HG03097 (cell line): ENCODE measurements around the gene CFAP20DC.
"Not testable (repeated sequence)": the region's sequence is repeated elsewhere in the genome, so short reads cannot be mapped to it uniquely, and the experiment has no call there.

Source experiments
- ATAC-seq: cut with Tn5 transposase; IDR thresholded peaks from one replicate; pipeline ENCODE4 v1.9.1; 2021; ENCODE audit not compliant: unreplicated experiment, low FRiP score

CFAP20DC gene

GRCh38 chr3:58824777-58825176, 225.0 kb downstream of the CFAP20DC start:
- no peak for ATAC-seq

DNA sequence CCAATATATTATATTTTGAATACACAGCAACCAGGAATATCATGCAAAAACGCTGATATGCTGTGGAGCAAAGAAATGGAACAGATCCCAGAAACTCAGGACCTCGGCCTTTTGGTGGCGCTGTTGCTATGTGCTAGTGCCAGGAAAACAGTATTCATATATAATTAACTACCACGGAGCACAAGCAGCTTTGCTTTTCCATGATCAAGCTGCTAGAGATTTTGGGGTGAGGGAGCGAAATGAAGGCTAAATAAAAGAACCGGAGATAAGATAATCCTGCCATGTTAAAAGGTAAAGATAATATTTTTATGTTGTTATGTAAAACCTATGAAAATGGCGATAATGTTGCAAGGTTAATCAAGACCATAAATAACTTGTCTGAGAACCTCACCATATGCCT, 225.5 kb downstream of the CFAP20DC start:
- no peak for ATAC-seq

DNA sequence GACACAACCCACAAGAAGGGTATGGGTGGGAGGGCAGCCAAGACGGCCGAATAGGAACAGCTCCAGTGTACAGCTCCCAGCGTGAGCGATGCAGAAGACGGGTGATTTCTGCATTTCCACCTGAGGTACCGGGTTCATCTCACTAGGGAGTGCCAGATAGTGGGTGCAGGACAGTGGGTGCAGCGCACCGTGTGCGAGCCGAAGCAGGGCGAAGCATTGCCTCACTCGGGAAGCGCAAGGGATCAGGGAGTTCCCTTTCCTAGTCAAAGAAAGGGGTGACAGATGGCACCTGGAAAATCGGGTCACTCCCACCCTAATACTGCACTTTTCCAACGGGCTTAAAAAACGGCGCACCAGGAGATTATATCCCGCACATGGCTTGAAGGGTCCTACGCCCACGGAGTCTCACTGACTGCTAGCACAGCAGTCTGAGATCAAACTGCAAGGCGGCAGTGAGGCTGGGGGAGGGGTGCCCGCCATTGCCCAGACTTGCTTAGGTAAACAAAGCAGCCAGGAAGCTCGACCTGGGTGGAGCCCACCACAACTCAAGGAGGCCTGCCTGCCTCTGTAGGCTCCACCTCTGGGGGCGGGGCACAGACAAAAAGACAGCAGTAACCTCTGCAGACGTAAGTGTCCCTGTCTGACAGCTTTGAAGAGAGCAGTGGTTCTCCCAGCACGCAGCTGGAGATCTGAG, 243.1 kb downstream of the CFAP20DC start:
- ATAC-seq: not testable (repeated sequence)

DNA sequence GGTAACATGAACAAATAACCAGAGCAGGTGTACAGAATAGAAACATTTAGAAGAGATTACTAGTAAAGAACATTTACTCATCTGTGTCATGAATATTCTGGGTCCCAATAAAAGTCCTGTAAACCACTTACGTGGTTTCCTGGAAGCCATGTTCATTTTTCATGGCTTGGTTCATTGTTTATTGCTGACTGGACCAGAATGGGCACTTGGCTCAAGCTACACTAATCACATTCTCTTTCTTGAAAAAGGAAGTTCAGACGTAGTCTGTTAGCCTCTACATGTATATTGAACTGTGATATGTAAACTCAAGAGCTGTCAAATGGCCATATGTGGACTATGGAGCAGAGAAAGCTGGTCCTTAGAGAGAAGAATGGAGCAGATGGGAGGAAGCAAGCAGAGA, 244.9 kb downstream of the CFAP20DC start:
- ATAC-seq: no peak

DNA sequence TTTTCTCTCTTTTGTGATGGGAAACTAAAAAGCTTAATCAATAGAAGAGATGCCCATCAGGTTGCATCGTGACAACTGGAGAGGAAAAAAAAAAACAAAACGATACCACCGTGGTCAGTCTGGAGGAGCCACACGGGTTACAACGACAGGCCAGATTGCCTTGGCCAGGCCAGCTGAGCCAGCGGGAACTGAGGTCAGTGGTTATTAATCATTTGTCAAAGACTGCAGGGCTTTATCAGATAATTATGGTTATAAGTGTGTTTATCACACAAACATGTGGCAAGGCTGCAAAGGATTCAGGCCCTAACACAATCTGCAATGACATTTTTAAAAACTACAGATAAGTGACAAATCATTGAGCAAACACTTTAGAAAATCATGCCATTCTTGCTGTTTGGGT, 248.3 kb downstream of the CFAP20DC start:
- ATAC-seq: no peak

GRCh38 chr3:58800940-58801339, 248.9 kb downstream of the CFAP20DC start:
- no peak for ATAC-seq

DNA sequence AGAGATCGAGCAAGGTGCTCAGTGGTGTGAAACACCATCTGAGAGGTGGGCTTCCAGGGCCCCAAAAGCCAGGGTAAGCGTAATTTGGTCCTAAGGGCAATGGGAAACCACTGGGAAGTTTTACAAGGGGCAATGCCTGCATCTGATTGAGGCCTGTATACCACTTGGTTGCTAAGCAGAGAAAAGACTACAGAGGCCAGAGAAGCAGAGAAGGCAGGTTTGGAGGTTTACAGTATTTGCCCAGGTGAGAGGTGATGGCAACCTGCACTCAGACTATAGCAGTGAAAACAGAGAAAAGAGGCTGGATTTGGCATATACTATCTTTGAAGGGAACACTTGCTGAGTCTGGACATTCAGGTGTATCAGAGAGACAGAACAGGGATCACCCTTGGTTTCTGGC, 249.8 kb downstream of the CFAP20DC start:
- ATAC-seq: no peak

DNA sequence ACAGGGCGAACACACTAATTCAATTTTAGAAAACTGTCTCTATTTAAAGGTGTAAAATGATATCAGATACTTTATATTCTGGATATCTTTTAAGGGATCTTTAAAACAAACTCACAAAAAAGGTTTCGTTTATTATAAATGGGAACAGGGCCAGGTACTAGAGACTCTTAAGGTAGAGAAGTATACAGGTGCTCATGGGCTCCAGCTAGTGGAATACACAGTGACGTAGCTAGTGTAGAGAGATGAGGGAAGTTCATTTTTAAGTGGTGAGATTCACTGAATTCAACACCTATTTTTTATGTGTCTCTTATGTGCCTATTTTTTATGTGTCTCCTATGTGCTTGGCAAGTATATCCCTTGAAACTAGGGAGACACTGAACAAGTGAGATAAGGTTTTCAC, 250.6 kb downstream of the CFAP20DC start:
- no peak for ATAC-seq

- ATAC-seq: no peak
These were observed 251.5 kb downstream of the CFAP20DC start for GRCh38 chr3:58798312-58798711.

GRCh38 chr3:58794750-58795149, 255.1 kb downstream of the CFAP20DC start:
- no peak for ATAC-seq

GRCh38 chr3:58793938-58794337, 255.9 kb downstream of the CFAP20DC start:
- no peak for ATAC-seq

DNA sequence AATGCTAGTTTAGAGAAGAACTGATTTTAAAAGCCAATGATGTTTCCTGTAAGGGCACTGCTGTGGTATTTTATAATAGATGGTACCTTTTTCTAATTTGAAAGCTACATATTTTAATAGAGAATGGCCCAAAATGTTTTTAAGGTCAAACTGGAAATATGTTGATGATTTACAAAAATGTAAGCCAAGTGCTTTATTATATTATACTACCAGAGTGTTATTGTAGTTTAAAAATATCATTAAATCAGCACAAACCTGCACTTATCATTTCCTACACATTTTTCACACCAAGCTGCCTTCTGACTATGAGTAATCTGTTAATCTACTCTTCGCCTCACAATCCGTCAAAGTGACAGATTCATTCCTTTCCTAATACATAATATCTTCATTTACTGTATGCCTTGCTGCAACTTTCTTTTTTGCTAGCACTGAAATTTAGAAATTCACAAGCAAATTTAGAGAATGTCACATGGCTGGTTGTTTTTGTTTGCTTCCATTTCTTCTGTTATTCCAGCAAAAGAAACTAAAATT, 256.8 kb downstream of the CFAP20DC start:
- no peak for ATAC-seq

DNA sequence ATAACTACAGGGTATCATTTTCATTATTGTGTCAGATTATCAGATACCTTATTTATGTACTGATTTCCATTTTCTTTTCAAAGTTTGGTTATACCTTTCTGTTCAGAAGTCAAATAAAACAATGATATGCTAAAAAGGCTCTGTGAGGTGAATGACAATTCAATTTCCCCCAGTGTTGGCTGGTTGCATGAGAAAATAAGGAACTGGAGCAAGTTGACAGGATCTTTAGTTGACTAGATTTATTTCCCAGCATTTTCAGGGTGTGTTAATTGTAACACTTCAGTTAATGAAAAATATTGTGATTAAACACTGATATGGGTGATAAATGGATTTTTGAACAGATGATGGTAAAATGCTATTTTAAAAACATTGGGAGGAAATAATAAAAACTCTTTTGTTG, 260.4 kb downstream of the CFAP20DC start:
- no peak for ATAC-seq

DNA sequence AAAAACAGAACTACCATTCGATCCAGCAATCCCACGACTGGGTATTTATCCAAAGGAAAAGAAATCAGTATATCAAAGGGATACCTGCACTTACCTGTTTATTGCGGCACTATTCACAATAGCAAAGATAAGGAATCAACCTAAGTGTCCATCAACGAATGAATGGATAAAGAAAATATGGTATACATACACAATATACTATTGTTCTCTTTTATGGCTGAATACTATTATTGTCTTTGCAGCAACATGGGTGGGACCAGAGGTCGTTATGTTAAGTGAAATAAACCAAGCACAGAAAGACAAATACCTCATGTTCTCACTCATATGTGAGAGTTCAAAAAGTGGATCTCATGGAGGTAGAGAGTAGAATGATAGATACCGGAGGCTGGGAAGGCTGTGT, 264.9 kb downstream of the CFAP20DC start:
- ATAC-seq: no peak

DNA sequence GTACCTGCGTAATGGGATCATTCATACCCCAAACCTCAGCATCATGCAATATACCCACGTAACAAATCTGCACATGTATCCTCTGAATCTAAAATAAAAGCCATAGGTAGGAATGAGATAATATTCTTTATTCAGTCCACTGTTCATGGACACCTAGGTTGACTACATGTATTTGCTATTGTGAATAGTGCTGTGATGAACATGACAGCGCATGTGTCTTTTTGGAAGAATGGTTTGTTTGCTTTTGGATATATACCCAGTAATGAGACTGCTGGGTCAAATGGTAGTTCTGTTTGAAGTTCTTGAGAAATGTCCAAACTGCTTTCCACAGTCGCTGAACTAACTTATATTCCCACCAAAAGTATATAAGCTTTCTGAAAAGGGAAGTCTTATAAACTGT, 265.4 kb downstream of the CFAP20DC start:
- ATAC-seq: no peak

GRCh38 chr3:58783845-58784244, 266.0 kb downstream of the CFAP20DC start:
- no peak for ATAC-seq

DNA sequence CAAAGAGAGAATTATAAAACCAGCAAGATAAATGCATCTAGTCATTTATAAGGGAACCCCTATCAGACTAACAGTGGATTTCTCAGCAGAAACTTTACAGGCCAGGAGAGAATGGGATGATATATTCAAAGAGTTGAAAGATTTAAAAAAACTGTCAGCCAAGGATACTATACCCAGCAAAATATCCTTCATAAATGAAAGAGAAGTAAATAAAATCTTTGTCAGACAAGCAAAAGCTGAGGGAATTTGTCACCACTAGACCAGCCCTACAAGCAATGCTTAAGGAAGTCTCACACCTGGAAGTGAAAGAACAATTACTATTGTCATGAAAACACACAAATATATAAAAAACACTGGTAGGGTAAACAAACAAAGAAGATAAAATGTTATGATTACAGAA, 269.9 kb downstream of the CFAP20DC start:
- ATAC-seq: no peak

- no peak for ATAC-seq
These were observed 273.6 kb downstream of the CFAP20DC start for GRCh38 chr3:58776231-58776630.

DNA sequence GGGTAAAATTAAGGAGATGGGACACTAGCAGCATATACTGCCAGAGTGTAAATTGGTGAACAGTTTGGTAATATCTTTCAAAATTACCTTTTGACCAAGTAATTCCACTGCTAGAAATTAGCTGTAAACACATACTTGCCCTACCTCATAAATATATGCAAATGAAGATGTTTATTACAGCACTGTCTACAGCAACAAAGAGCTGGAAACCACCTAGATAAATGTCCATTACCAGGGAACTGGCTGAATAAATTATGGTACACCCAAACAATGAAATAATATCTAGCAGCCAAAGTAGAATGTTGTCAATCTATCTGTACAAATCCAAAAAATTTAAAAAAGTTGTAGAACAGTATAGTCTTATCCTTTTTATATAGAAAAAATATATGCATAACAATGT, 277.4 kb downstream of the CFAP20DC start:
- no peak for ATAC-seq

DNA sequence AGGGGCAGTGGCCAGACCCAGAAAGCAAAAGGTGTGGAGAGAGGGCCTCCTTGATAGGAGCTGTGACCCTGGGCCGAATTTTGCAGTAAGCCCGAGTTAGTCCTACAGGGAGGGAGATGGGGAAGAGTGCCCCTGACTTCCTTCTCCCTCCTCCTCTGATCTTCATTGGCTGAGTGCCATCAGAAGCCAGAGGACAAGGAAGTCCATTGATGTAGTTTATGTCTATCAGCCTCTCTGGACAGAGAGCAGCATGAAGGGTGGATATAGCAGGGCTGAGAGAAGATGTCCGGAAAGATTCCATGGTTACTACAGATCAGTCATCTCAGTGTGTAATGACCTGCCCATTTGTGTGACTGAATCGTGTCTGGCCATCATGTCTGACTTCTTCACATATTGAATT, 280.8 kb downstream of the CFAP20DC start:
- ATAC-seq: no peak

DNA sequence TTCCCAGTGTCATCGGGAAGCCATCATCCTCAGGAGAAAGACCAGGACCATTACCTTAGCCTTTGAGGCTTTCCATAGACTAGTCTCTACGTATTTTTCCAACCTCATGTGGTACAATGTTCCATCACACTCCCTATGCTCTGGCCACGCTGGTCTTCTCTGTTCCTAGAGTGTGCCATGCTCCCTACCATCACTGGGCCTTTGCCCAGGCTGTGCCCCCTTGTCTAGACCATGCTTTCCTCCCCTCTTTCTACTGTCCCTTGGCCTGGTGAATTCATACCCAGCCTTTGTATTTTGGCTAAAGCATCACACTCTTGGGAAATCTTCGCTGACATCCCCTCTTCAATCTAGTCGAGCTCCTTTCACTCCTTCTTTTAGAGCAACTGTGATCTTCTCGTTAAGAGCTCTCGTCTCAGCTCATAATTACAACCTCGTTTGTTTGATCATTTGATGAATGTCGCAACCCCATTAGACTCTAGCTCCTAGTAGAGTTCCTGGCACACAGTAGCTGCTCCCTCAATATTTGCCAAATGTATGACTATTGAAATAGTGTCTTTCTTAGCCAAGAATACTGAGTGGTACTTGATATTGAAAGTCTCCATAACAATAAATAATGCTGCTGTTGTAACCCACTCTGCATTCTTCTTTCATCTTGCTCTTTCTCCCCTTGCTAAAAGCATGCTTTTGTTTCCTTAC, 283.1 kb downstream of the CFAP20DC start:
- ATAC-seq: no peak

GRCh38 chr3:58755150-58755549, 294.7 kb downstream of the CFAP20DC start:
- ATAC-seq: no peak
